Endothelial cell (in vitro differentiated cells): ENCODE results near the gene CSTF3. TPM values are rescaled to one million over a fixed set of nuclear protein-coding genes. Genes with fewer than 3 reads are reported as not detected.

ENCODE experiments used
- DNase-seq: peaks from one replicate; pipeline ENCODE4 v3.0.0; 2021; ENCODE audit warnings: low spot score
- H3K27ac Mint-ChIP-seq: one replicate; pipeline ENCODE4 v1.8.0; 2021; ENCODE audit warnings: mixed read lengths, inconsistent platforms; ENCODE audit not compliant: unreplicated experiment
- H3K27me3 Mint-ChIP-seq: one replicate; pipeline ENCODE4 v1.8.0; 2021; ENCODE audit warnings: mild to moderate bottlenecking, moderate library complexity, mixed read lengths, inconsistent platforms; ENCODE audit not compliant: unreplicated experiment
- H3K36me3 Mint-ChIP-seq: one replicate; pipeline ENCODE4 v1.8.0; 2021; ENCODE audit warnings: mild to moderate bottlenecking, low read depth, mixed read lengths, inconsistent platforms; ENCODE audit not compliant: unreplicated experiment
- H3K4me1 Mint-ChIP-seq: one replicate; pipeline ENCODE4 v1.8.0; 2021; ENCODE audit warnings: mild to moderate bottlenecking, mixed read lengths, inconsistent platforms; ENCODE audit not compliant: unreplicated experiment
- H3K4me3 Mint-ChIP-seq: one replicate; pipeline ENCODE4 v1.8.0; 2021; ENCODE audit warnings: mild to moderate bottlenecking, mixed read lengths, inconsistent platforms; ENCODE audit not compliant: unreplicated experiment
- H3K9me3 Mint-ChIP-seq: one replicate; pipeline ENCODE4 v1.8.0; 2021; ENCODE audit warnings: mixed read lengths, inconsistent platforms; ENCODE audit not compliant: unreplicated experiment
- CTCF ChIP-seq: fragments of 200-600 bp; sonication (generic); IDR thresholded peaks from one replicate; pipeline ENCODE4 v1.5.0; 2021; ENCODE audit warnings: antibody characterized with exemption; ENCODE audit not compliant: unreplicated experiment
- total RNA-seq: library from RNA; stranded (reverse); fragmentation: NEBNext Ultra II Directional; extraction: Animal tissue kit (Norgen Biotek cat#: 25700); gene quantifications from one replicate; pipeline ENCODE4 v1.2.1, GENCODE V29; 2021; ENCODE audit not compliant: unreplicated experiment

Gene CSTF3
- total RNA-seq, 1 donor from 2014 or later, result 23.0 TPM

DNA sequence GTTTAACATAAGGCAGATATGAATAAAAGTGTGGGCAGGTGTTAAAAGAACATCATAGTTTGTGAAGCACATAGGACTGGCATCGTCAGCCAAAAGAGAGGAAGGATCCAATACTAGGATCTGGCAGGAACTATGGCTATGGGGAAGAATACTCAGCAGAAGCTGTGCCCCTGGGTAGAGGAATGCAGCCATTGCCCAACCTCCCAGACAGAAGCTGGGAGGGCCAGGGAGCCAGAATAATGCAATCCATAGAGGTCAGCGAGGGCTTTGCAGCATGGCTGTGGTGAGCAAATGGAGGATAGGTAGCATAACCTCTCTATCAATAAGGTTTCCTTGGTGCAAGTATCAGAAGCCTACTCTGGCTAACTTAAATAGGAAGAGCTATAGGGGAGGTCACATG, 11.7 kb upstream of the CSTF3 start:
- Mint-ChIP-seq H3K27ac (no peak overlapping the region), H3K4me3 (no peak overlapping the region)
- no peak for DNase-seq

DNA sequence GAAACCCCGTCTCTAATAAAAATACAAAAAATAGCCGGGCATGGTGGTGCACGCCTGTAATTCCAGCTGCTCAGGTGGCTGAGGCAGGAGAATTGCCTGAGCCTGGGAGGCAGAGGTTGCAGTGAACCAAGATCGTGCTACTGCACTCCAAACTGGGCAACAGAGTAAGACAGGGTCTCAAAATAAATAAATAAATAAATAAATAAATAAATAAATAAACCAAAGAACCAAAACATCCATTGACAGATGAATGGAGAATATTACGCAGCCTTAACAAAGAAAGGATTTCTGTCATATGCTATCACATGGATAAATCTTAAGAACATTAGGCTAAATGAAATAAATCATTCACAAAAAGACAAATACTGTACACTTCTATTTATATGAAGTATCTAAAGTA, 11.1 kb upstream of the CSTF3 start:
- Mint-ChIP-seq H3K4me3 (no peak overlapping the region), H3K36me3 (no peaks in the 10 kb centered on the region)
- no peak for TF ChIP-seq CTCF

More for the DNA sequence above, 11.7 kb upstream of the CSTF3 start:
- Mint-ChIP-seq H3K36me3 (no peaks in the 10 kb centered on the region), H3K9me3 (no peaks in the 10 kb centered on the region), H3K27me3 (no peaks in the 10 kb centered on the region), H3K4me1 (no peaks in the 10 kb centered on the region)
- TF ChIP-seq CTCF, result no peak

DNA sequence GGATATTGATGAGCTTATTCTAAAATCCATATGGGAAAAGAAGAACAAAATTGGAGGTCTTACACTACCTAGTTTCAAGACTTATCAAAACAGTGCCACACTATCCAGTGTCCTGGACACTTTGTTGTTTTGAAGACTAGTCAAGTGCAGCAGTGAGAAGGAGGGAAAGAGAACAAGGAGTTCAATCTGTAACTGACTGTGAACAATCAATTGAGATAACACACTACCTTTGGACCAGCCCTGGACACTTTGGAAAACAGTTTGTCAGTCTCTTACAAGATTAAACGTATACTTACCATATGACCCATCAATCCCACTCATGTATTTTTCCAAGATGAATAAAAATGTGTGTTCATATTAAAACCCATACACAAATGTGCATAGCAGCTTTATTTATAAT, 10.0 kb upstream of the CSTF3 start:
- no peaks in the 10 kb centered on the region for H3K4me1 Mint-ChIP-seq

More for the DNA sequence above, 11.1 kb upstream of the CSTF3 start:
- no peaks in the 10 kb centered on the region for H3K4me1 Mint-ChIP-seq
- no peak for DNase-seq
- no peaks in the 10 kb centered on the region for H3K9me3 Mint-ChIP-seq
- no peaks in the 10 kb centered on the region for H3K27me3 Mint-ChIP-seq
- H3K27ac Mint-ChIP-seq, result no peak overlapping the region

DNA sequence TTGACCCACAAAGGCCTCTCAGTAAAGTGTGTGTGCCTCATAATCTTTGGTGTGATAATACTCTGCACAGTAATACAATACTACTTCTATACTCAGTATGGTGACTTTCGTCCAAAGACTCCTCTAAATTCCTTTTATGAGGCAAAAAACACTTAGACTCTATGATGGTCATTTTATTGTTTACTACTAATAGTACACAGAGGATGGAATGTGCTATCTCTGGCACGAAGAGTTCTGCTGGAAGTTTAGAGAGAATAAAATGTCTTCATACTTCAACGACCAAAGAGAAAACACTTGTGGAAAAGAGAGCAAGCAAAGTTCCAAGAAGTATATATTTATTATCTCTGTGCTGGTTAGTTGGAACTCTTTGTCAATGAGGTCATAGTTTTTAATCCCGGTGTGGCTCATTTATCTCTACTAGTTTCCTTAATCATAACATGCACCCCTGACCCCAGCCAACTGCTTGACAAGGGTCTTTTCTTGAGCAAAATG, 7.5 kb upstream of the CSTF3 start:
- no peaks in the 10 kb centered on the region for H3K36me3 Mint-ChIP-seq
- H3K27ac Mint-ChIP-seq, result no peak overlapping the region
- DNase-seq, result no peak
- H3K9me3 Mint-ChIP-seq, result no peaks in the 10 kb centered on the region
- no peak for TF ChIP-seq CTCF
- no peaks in the 10 kb centered on the region for H3K4me1 Mint-ChIP-seq
- no peaks in the 10 kb centered on the region for H3K27me3 Mint-ChIP-seq
- H3K4me3 Mint-ChIP-seq, result no peak overlapping the region

More for the DNA sequence above, 10.0 kb upstream of the CSTF3 start:
- Mint-ChIP-seq H3K9me3 (no peaks in the 10 kb centered on the region), H3K27ac (no peak overlapping the region), H3K4me3 (no peak overlapping the region), H3K27me3 (no peaks in the 10 kb centered on the region), H3K36me3 (no peaks in the 10 kb centered on the region)
- DNase-seq, result no peak
- TF ChIP-seq CTCF, result no peak

DNA sequence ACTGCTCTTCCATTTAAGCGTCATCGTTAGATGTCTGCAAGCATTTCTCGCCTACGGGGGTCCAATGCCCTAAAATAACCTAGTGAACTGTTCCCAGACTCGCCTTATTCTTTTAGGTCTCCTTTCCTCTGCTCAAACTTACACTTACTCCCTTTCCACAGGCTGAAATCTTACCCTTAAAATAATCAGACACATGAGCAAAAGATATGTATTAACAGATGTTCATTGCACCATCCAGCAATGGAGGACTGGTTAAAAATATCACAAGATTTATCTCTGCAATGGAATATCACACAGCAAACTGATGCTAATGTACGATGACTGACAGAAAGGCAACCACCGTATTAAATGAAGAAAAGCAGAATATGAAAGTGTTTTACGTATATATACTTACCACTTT, 1.6 kb upstream of the CSTF3 start:
- DNase-seq, result no peak
- Mint-ChIP-seq H3K36me3 (no peaks in the 10 kb centered on the region), H3K4me3 (peak overlapping the region; percentile 83), H3K27ac (peak overlapping the region; percentile 30), H3K27me3 (peaks cover 3% of the 10 kb centered on the region), H3K9me3 (no peaks in the 10 kb centered on the region), H3K4me1 (peaks cover 32% of the 10 kb centered on the region)
- TF ChIP-seq CTCF, result no peak
